Measurements from ENCODE around the gene CIAO3. TPM values are rescaled to one million over a fixed set of nuclear protein-coding genes. Genes with fewer than 3 reads are reported as not detected.
"Not testable (repeated sequence)": the region's sequence is repeated elsewhere in the genome, so short reads cannot be mapped to it uniquely, and the experiment has no call there.

The CIAO3 gene
- total RNA-seq, 1 donor from 2014 or later, result 21.7 TPM

DNA sequence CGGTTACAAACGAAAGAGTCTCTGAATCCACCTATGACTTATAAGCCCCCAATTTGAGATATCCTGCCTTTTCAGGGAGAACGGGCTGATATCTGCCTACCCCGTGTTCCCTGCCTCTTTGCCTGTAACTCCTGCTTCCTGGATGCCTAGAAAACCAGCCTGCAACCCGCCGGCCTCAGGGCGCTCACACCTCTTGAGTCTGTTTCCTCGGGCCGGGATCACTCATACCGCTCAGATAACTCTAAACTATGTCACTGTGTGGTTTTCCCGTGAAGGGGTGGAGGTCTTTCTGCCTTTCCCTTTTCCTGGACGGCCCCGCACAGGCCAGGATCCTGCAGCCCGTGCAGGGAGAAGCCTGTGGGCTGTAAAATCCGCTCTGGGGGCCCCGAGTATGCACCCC lies 37.0 kb upstream of the CIAO3 start:
- intact Hi-C loops (cut with DNase I), result no loop called here

DNA sequence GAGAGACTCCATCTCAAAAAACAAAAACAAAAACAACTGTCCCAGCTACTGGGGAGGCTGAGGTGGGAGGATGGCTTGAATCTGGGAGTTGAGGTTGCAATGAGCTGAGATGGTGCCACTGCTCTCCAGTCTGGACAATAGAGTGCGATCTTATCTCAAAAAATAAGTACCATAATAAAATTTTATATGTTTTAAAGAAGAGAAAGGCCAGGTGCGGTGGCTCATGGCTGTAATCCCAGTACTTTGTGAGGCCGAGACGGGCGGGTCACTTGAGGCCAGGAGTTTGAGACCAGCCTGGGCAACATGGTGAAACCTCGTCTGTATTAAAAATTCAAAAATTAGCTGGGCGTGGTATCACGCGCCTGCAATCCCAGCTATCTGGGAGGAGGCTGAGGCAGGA lies 36.0 kb upstream of the CIAO3 start:
- no peak for DNase-seq (ENCODE audit: low spot score)
- intact Hi-C loops (cut with DNase I), result no loop called here

More for the DNA sequence above, 37.0 kb upstream of the CIAO3 start:
- DNase-seq (ENCODE audit: low spot score), result no peak

DNA sequence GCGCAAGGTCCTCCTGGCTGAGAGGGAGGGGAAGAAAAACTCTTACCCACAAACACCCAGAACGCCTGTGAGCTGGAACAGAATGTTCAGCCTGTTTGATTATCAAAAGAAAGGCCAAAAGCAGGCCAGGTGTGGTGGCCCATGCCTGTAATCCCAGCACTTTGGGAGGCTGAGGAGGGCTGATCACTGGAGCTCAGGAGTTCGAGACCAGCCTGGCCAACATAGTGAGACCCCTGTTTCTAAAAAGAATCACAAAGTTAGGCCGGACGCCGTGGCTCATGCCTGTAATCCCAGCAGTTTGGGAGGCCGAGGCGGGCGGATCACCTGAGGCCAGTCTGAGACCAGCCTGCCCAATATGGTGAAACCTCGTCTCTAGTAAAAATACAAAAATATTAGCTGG lies 35.5 kb upstream of the CIAO3 start:
- intact Hi-C loops (cut with DNase I); DNase-seq (ENCODE audit: low spot score): not testable (repeated sequence)

DNA sequence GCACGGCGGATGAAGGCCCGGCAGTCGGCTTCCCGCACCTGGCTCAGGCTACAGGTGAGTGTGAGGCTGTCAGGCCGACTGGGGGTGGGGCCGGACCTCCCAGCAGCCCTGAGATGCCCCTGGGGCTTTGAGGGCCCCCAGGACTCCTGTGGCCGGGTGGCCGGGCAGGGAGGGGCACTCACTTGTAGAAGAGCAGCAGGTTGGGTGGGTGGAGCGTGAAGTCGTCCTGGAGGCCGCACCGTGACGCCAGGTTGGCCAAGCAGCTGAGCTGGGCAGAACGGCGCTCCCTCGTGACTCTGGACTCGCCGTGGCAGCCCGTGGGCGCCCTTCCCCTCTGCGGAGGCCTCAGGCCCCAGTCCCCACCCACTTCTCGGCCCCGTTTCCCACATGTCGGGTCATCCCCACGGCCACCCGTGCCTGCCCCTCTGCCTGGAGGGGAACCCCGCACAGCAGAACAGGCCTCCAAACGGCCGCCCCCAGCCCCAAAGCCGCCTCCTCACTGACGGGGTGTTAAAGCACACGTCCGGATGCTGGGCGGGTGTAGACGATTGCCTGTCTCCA lies 34.5 kb upstream of the CIAO3 start:
- intact Hi-C loops (cut with DNase I), result no loop called here
- DNase-seq (ENCODE audit: low spot score), result no peak

DNA sequence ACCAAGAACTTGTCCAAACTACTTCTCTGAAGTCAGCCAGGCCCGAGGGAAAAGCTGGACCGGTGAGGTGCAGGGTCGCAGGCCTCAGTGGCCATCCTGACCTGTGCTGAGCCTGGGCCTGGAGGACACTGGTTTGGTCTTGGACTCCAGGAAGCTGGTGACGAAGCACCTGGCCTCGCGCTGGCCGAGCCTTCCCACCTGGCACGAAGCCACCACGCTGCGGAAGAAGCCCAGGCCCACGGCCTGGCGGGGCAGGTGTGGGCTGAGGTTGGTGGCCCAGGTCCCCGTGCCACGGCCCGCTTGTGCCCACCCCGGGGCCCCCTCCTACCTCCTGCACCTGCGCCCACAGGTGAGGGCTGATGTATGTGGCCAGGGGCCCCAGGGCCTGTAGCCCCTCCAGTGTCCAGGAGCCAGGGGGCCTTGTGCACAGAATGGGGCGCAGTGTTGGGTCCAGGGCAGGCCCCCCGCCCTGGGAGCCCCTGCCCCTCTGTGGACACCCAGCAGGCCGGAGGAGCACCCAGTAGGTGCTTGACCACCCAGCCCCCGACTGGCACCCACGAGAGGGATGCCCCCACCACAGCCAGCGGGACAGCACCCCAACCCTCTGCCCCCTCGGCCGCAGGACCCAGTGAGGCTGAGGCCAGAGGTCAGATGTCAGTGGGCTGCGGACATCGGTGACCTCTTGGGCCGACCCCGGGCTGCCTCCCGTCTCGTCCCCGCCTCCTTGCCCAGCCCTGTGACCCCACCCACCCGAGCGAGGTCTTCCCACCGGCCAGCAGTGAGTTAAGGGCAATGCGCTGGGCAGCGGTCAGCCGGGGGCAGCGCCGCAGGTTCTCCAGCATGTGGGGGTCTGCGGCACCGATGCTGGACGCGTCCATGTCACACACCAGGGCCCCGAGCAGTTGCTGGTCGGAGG lies 33.5 kb upstream of the CIAO3 start:
- DNase-seq (ENCODE audit: low spot score), result no peak

DNA sequence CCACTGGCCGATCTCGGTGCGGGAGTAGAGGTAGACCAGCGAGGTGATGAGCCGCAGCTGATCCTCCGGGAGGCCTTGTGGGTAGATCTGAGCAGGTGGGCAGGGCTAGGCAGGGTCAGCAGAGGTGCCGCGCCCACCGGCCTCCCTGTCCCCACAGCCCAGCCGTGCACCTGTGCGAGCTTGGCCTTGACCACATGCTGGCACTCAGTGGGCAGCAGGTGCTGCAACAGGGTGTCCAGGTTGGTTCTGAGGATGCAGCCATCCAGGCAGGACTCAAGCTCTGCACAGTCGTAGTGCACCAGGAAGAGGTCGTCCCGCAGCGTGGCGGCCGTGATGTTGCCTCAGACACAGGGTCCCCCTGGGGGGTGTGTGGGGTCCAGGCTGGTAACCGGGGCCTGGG lies 32.2 kb upstream of the CIAO3 start:
- no peak for DNase-seq (ENCODE audit: low spot score)
- intact Hi-C loops (cut with DNase I), result no loop called here

More for the DNA sequence above, 33.5 kb upstream of the CIAO3 start:
- intact Hi-C loops (cut with DNase I), result no loop called here

DNA sequence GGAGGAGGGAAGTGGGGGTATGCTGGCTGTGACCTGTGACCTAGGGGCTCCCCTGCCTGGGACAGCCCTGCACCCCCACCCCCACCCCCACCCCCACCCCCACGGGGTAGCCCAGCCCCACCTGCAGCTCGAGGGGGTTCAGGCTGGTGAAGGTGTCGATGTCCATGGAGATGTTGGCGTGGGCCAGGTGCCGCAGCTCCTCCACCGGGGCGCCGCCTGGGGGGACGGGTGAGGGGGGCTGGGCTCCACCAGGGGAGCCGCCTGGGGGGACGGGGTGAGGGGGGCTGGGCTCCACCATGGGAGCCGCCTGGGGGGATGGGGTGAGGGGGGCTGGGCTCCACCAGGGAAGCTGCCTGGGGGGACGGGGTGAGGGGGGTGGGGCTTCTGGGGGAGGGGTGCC lies 29.6 kb upstream of the CIAO3 start:
- intact Hi-C loops (cut with DNase I), result no loop called here
- DNase-seq (ENCODE audit: low spot score), result no peak

DNA sequence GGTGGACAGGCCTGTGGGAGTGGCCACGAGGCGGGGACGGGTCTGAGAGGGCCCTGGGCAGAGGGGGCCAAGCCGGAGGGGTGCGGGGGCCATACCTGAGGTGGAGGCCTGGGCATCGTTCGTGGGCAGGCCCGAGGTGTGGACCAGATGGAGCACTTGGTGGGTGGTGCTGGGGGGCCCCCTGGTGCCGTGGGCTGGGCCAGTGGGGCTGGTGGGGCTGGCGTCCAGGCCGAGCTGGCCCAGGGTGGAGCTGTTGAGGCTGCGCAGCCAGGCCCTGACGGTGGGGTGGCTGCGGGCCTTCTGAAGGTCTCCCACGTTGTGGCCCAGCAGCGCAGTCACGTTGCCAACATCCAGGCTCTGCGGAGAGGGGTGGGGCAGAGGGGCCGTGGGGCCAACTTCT lies 29.1 kb upstream of the CIAO3 start:
- DNase-seq (ENCODE audit: low spot score), result no peak

DNA sequence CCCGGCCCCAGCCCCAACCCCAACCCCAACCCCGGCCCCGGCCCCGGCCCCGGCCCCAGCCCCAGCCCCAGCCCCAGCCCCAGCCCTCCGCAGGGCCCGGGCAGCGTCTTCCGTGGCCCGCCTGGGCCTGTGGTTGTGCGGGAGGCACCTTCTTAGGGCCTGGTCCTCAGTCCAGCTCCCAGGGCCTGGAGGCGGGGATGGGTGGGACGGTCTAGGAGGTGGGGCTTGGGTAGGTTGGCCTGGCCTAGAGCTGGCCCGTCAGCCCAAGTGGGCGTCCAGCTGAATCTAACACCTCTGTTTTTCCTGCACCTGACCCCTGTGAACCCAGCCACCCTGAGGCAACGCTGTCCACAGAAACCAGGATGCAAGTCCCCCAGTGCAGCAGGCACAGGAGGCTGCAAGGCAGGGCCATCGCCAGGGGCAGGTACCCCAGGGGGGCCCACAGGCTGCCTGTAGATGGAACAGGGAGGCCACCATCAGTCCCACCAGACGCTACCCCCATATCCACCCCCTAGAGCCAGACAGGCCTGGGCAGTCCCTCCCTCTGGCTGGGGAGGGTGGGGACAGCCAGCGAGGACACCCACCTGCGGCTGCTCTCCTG lies 28.5 kb upstream of the CIAO3 start:
- intact Hi-C loops (cut with DNase I), result no loop called here
- DNase-seq (ENCODE audit: low spot score), result no peak

More for the DNA sequence above, 29.1 kb upstream of the CIAO3 start:
- intact Hi-C loops (cut with DNase I), result no loop called here

DNA sequence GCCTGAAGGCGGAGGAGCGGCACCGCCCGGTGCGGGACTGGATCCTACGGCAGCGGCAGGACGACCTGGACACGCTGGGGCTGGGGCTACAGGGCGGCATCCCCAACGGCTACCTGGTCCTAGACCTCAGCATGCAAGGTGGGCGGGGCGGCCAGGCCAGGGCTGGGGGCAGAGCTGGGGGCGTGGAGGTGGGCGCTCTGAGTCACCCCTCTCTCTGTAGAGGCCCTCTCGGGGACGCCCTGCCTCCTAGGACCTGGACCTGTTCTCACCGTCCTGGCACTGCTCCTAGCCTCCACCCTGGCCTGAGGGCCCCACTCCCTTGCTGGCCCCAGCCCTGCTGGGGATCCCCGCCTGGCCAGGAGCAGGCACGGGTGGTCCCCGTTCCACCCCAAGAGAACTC lies 27.6 kb upstream of the CIAO3 start:
- no peak for DNase-seq (ENCODE audit: low spot score)
- intact Hi-C loops (cut with DNase I), result no loop called here

DNA sequence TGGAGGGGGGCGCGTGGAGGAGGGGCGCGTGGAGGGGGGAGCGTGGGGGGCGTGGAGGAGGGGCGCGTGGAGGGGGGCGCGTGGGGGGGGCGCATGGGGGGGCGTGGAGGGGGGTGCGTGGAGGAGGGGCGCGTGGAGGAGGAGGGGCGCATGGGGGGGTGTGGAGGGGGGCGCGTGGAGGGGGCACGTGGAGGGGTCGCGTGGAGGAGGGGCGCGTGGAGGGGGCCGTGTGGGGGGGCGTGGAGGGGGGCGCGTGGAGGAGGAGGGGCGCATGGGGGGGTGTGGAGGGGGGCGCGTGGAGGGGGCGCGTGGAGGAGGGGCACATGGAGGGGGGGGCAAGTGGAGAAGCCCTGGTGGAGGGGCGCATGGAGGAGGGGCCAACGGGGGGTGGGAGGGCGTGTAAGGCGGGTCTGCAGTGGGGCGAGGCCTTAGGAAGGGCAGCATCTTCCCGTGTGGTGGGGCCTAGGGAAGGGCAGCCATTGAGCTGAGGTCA lies 27.0 kb upstream of the CIAO3 start:
- DNase-seq (ENCODE audit: low spot score), result no peak
- intact Hi-C loops (cut with DNase I), result no loop called here

DNA sequence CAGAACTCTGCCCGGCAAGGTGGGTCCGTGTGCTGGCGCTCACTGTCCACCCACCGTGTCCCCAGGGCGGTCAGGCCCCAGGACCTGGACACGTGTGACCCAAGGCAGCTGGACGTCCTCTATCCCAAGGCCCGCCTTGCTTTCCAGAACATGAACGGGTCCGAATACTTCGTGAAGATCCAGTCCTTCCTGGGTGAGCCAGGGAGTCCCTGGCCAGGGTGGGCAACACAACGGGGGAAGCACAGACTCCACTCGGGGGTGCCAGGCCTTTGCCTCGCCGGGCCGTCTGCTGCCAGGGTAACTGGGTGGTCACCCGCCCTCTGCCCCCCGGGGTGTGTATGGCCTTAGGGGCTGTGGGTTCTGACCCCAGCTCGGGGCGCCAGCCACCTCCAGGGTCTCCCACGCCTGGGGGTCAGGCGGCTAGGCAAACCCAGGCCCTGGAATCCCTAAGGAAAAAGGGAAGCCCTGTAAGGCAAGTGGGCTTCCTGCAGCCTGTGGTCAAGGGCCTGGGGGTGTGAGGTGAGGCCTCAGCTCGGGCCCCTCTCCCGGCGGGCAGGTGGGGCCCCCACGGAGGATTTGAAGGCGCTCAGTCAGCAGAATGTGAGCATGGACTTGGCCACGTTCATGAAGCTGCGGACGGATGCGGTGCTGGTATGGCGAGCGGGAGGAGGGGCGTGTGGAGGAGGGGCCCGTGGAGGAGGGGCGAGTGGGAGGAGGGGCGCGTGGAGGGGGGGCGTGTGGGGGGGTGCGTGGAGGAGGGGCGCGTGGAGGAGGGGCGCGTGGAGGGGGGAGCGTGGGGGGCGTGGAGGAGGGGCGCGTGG lies 26.2 kb upstream of the CIAO3 start:
- intact Hi-C loops (cut with DNase I), result no loop called here
- DNase-seq (ENCODE audit: low spot score), result no peak

DNA sequence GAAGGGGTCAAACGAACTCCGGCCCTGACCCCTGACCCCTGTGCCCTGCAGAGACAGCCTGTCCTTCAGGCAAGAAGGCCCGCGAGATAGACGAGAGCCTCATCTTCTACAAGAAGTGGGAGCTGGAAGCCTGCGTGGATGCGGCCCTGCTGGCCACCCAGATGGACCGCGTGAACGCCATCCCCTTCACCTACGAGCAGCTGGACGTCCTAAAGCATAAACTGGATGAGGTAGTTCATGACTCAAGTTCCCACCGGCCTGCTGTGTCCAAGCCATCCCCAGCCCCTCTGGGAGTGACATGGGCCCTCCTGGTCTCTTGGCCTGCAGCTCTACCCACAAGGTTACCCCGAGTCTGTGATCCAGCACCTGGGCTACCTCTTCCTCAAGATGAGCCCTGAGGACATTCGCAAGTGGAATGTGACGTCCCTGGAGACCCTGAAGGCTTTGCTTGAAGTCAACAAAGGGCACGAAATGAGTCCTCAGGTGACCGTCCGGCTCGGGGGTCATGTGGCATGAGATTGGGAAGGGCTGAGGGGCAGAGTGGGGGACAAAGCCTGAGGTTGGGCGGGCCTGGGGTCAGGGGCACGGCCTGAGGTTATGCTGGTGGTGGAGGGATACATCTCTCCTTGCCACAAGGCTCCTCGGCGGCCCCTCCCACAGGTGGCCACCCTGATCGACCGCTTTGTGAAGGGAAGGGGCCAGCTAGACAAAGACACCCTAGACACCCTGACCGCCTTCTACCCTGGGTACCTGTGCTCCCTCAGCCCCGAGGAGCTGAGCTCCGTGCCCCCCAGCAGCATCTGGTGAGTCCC lies 25.4 kb upstream of the CIAO3 start:
- intact Hi-C loops (cut with DNase I), result no loop called here
- no peak for DNase-seq (ENCODE audit: low spot score)

DNA sequence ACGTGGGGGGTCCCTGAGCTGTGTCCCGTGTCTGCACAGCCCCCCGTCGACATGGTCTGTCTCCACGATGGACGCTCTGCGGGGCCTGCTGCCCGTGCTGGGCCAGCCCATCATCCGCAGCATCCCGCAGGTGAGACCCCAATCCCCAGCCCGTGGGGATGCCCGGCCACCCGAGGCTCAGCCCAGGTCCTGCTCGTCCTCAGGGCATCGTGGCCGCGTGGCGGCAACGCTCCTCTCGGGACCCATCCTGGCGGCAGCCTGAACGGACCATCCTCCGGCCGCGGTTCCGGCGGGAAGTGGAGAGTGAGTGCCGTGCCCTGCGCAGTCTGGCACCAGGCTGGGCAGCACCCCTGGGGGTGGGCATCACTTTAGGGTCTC lies 24.7 kb upstream of the CIAO3 start:
- DNase-seq (ENCODE audit: low spot score), result no peak

DNA sequence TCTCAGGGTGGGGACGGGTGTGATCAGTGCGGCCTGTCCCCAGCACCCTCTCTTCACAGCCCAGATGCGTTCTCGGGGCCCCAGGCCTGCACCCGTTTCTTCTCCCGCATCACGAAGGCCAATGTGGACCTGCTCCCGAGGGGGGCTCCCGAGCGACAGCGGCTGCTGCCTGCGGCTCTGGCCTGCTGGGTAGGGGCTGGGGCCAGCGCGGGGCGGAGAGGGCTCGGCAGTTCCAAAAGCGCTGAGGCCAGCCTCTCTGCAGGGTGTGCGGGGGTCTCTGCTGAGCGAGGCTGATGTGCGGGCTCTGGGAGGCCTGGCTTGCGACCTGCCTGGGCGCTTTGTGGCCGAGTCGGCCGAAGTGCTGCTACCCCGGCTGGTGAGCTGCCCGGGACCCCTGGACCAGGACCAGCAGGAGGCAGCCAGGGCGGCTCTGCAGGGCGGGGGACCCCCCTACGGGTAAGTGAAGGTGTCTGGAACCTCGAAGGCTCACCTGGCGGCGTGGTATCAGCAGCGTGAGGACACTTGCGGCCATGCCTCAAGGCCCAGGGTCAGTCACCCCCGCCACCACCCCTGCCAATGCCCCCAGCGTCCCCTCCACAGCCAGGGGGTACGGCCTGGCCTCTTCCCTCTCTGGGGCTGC lies 24.2 kb upstream of the CIAO3 start:
- intact Hi-C loops (cut with DNase I), result no loop called here
- DNase-seq (ENCODE audit: low spot score), result no peak

More for the DNA sequence above, 24.7 kb upstream of the CIAO3 start:
- intact Hi-C loops (cut with DNase I), result no loop called here

DNA sequence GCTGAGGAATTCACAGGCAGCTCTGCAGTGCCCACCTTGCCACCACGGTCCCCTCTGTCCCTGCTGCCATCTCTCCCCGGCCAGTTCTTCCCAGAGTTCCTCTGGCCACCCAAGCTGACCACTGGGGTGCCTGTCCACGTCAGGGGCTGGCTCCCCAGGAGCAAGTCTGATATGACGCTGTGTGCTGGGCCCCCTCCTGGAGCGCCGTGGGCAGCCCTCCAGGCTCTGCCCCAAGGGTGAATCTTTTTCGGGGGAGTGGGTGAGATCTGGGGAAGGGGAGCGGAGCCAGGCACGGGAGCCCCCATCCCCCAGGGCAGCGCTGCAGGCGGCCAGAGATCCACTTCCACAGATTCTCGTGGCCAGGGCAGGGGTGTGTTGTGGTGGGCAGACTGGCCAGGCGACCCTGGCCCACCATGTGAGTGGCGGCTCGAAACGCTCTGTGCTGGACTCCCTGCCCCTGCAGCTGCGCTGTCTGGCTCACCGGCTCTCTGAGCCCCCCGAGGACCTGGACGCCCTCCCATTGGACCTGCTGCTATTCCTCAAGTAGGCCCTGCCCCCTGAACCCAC lies 23.5 kb upstream of the CIAO3 start:
- DNase-seq (ENCODE audit: low spot score), result no peak
- intact Hi-C loops (cut with DNase I), result no loop called here

DNA sequence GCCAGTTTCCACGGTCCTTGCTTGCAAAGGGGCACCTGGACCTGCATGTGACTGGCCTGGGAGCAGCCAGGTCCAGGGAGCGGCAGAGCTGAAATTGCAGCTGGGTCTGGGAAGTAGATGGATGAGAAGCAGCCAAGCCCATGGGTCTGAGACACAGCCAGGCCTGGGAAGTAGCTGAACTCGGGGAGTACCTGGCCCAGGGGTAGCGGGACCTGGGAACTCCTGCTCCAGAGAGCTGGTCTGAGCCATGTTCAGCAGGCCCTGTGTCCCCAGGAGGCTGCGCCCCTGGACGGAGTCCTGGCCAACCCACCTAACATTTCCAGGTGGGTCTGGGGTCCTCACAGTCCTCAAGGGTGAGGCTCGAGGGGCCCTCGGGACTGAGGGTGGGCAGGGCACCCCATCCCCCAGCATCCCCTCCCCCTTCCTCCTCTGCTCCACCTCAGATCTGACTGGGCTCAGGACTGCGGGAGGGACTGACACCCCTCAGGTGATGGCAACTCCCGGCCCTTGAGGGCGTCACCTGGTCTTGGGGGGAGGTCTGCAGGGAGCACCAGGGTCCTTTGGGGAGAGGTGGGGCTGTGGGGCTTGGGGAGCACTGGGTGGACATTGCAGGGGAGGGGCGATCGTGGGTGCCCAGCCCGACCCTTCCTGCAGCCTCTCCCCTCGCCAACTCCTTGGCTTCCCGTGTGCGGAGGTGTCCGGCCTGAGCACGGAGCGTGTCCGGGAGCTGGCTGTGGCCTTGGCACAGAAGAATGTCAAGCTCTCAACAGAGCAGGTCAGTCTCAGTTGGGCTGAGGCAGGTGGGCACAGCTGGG lies 22.8 kb upstream of the CIAO3 start:
- intact Hi-C loops (cut with DNase I), result no loop called here
- DNase-seq (ENCODE audit: low spot score), result no peak

All from cardiac septum (tissue), 1 donor.